Neural cell (in vitro differentiated cells): Measurements from ENCODE around the gene LDAH. TPM values are rescaled to one million over a fixed set of nuclear protein-coding genes. Genes with fewer than 3 reads are reported as not detected.

Experiments used
- H2AFZ ChIP-seq: fragments of 200-600, 300-800 bp; sonication (generic), shearing (Covaris generic); 2 replicates; pipeline ENCODE4 v1.6.0; 2014; ENCODE audit warnings: low read depth, mild to moderate bottlenecking, antibody characterized with exemption, low read length, moderate library complexity
- H3F3A ChIP-seq: fragments of 200-600 bp; shearing (Covaris generic); 2 replicates; pipeline ENCODE4 v1.6.1; 2016; ENCODE audit warnings: mild to moderate bottlenecking, moderate library complexity, mixed read lengths, antibody characterized with exemption, low read length; ENCODE audit not compliant: insufficient read depth, poor library complexity, severe bottlenecking
- H3K27ac ChIP-seq: fragments of 200-600, 300-800 bp; sonication (generic), shearing (Covaris generic); 2 replicates; pipeline ENCODE4 v1.5.1; 2014; ENCODE audit warnings: mild to moderate bottlenecking, low read length, moderate library complexity
- H3K27me3 ChIP-seq: fragments of 300-800, 200-600 bp; sonication (generic), shearing (Covaris generic); 2 replicates; pipeline ENCODE4 v1.6.0; 2014; ENCODE audit warnings: mild to moderate bottlenecking, low read depth, low read length, moderate library complexity; ENCODE audit not compliant: insufficient read depth
- H3K36me3 ChIP-seq: fragments of 300-800, 200-600 bp; sonication (generic), shearing (Covaris generic); 2 replicates; pipeline ENCODE4 v1.5.1; 2014; ENCODE audit warnings: mild to moderate bottlenecking, antibody characterized with exemption, low read length, moderate library complexity; ENCODE audit not compliant: insufficient read depth
- H3K4me2 ChIP-seq: fragments of 300-800, 200-600 bp; sonication (generic), shearing (Covaris generic); 2 replicates; pipeline ENCODE4 v1.6.0; 2014; ENCODE audit warnings: mild to moderate bottlenecking, low read length
- H3K4me3 ChIP-seq: fragments of 300-800, 200-600 bp; sonication (generic), shearing (Covaris generic); 2 replicates; pipeline ENCODE4 v1.5.1; 2014; ENCODE audit warnings: mild to moderate bottlenecking, low read length, moderate library complexity
- H3K79me2 ChIP-seq: fragments of 200-600 bp; shearing (Covaris generic); replicated peaks from 2 replicates; pipeline ENCODE4 v1.6.0; 2014; ENCODE audit warnings: mild to moderate bottlenecking, low read length, moderate library complexity; ENCODE audit not compliant: insufficient read depth
- H3K9ac ChIP-seq: fragments of 300-800, 200-600 bp; sonication (generic), shearing (Covaris generic); 2 replicates; pipeline ENCODE4 v1.6.1; 2016; ENCODE audit warnings: mild to moderate bottlenecking, low read length, mixed read lengths
- H3K9me2 ChIP-seq: fragments of 200-600 bp; shearing (Covaris generic); 2 replicates; pipeline ENCODE4 v1.6.1; 2016; ENCODE audit warnings: mild to moderate bottlenecking, low read length, mixed read lengths; ENCODE audit not compliant: insufficient read depth
- H3K9me3 ChIP-seq: fragments of 200-600, 300-800 bp; sonication (generic), shearing (Covaris generic); 2 replicates; pipeline ENCODE4 v1.6.1; 2016; ENCODE audit warnings: mild to moderate bottlenecking, mixed run types, low read length, moderate library complexity, mixed read lengths
- H4K20me1 ChIP-seq: fragments of 200-600 bp; shearing (Covaris generic); 2 replicates; pipeline ENCODE4 v1.6.1; 2016; ENCODE audit warnings: mild to moderate bottlenecking, mixed run types; ENCODE audit not compliant: insufficient read depth
- EP300 ChIP-seq: fragments of 450-650 bp; conservative IDR thresholded peaks from 2 replicates; pipeline ENCODE4 v1.6.1; 2014; ENCODE audit warnings: antibody characterized with exemption, mild to moderate bottlenecking, moderate library complexity; ENCODE audit not compliant: poor library complexity, severe bottlenecking
- EZH2 ChIP-seq: fragments of 200-600, 300-800 bp; shearing (Covaris generic), sonication (generic); IDR thresholded peaks from 2 replicates; pipeline ENCODE4 v1.6.1; 2014; ENCODE audit warnings: antibody characterized with exemption, low read length, borderline replicate concordance, mild to moderate bottlenecking; ENCODE audit not compliant: insufficient read depth, poor library complexity, severe bottlenecking
- MXI1 ChIP-seq: fragments of 450-650 bp; conservative IDR thresholded peaks from 2 replicates; pipeline ENCODE4 v1.6.1; 2014; ENCODE audit warnings: antibody characterized with exemption, mild to moderate bottlenecking; ENCODE audit not compliant: poor library complexity, severe bottlenecking
- POLR2AphosphoS5 ChIP-seq: IDR thresholded peaks from 2 replicates; pipeline ENCODE4 v1.6.1; 2012
- RAD21 ChIP-seq: fragments of 450-650 bp; conservative IDR thresholded peaks from 2 replicates; pipeline ENCODE4 v1.6.1; 2014; ENCODE audit warnings: antibody characterized with exemption, mild to moderate bottlenecking, moderate library complexity
- SMC3 ChIP-seq: fragments of 450-650 bp; conservative IDR thresholded peaks from 2 replicates; pipeline ENCODE4 v1.6.1; 2014; ENCODE audit warnings: antibody characterized with exemption, mild to moderate bottlenecking, moderate library complexity; ENCODE audit not compliant: poor library complexity
- TAF1 ChIP-seq: IDR thresholded peaks from 2 replicates; pipeline ENCODE4 v1.6.1; 2012; ENCODE audit warnings: low read depth
- polyA plus RNA-seq: library from polyadenylated mRNA; depleted of rRNA; stranded (reverse); fragments of >200 nt; gene quantifications from 2 replicates; pipeline ENCODE4 v1.2.3, GENCODE V29; 2014
- TF ChIP-seq, protein P1 (sequence below): fragments of 450-650 bp; IDR thresholded peaks from 2 replicates; pipeline ENCODE4 v1.5.1; 2014; ENCODE audit warnings: antibody characterized with exemption, mild to moderate bottlenecking, moderate library complexity; ENCODE audit not compliant: poor library complexity, severe bottlenecking
- TF ChIP-seq, protein P2 (sequence below): IDR thresholded peaks from 2 replicates; pipeline ENCODE4 v1.6.1; 2012; ENCODE audit warnings: borderline replicate concordance

The LDAH gene
- polyA plus RNA-seq, 1 donor from 2014 or later: 44.1 TPM

DNA sequence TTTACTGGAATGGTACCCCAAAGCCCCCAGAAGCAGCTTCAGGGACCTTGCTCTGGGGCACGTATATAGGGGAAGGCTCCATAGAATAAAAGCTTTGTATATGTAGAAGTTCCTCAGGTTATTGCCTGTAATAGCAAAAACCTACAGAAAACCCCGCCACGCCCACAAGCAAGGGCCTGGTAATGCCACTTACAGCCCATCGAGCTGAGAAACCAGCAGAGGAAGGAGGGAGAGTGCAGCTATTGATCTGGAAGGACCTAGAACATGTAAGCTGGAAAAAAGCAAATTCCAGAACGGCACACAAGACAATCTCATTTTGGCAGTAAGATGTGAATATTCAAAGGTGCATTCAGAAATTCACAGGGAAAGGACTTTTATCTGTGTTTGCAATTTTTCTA lies 187.8 kb downstream of the LDAH start:
- Histone ChIP-seq H3K4me3 (no peak overlapping the region), H4K20me1 (no peaks in the 10 kb centered on the region), H2AFZ (peak overlapping the region; percentile 98), H3K36me3 (no peaks in the 10 kb centered on the region), H3K9ac (peak overlapping the region; percentile 68), H3K79me2 (no peaks in the 10 kb centered on the region), H3K4me2 (no peak overlapping the region), H3K9me2 (no peaks in the 10 kb centered on the region), H3K27me3 (no peaks in the 10 kb centered on the region), H3F3A (no peaks in the 10 kb centered on the region), H3K27ac (peak overlapping the region; percentile 74), H3K9me3 (no peaks in the 10 kb centered on the region)
- TF ChIP-seq EP300 (no peak), MXI1 (no peak), TAF1 (no peak), EZH2 (no peak), POLR2AphosphoS5 (no peak), RAD21 (no peak), SMC3 (no peak)
- TF ChIP-seq, protein P1, sequence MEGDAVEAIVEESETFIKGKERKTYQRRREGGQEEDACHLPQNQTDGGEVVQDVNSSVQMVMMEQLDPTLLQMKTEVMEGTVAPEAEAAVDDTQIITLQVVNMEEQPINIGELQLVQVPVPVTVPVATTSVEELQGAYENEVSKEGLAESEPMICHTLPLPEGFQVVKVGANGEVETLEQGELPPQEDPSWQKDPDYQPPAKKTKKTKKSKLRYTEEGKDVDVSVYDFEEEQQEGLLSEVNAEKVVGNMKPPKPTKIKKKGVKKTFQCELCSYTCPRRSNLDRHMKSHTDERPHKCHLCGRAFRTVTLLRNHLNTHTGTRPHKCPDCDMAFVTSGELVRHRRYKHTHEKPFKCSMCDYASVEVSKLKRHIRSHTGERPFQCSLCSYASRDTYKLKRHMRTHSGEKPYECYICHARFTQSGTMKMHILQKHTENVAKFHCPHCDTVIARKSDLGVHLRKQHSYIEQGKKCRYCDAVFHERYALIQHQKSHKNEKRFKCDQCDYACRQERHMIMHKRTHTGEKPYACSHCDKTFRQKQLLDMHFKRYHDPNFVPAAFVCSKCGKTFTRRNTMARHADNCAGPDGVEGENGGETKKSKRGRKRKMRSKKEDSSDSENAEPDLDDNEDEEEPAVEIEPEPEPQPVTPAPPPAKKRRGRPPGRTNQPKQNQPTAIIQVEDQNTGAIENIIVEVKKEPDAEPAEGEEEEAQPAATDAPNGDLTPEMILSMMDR: no peak
- TF ChIP-seq, protein P2, sequence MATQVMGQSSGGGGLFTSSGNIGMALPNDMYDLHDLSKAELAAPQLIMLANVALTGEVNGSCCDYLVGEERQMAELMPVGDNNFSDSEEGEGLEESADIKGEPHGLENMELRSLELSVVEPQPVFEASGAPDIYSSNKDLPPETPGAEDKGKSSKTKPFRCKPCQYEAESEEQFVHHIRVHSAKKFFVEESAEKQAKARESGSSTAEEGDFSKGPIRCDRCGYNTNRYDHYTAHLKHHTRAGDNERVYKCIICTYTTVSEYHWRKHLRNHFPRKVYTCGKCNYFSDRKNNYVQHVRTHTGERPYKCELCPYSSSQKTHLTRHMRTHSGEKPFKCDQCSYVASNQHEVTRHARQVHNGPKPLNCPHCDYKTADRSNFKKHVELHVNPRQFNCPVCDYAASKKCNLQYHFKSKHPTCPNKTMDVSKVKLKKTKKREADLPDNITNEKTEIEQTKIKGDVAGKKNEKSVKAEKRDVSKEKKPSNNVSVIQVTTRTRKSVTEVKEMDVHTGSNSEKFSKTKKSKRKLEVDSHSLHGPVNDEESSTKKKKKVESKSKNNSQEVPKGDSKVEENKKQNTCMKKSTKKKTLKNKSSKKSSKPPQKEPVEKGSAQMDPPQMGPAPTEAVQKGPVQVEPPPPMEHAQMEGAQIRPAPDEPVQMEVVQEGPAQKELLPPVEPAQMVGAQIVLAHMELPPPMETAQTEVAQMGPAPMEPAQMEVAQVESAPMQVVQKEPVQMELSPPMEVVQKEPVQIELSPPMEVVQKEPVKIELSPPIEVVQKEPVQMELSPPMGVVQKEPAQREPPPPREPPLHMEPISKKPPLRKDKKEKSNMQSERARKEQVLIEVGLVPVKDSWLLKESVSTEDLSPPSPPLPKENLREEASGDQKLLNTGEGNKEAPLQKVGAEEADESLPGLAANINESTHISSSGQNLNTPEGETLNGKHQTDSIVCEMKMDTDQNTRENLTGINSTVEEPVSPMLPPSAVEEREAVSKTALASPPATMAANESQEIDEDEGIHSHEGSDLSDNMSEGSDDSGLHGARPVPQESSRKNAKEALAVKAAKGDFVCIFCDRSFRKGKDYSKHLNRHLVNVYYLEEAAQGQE: no peak

DNA sequence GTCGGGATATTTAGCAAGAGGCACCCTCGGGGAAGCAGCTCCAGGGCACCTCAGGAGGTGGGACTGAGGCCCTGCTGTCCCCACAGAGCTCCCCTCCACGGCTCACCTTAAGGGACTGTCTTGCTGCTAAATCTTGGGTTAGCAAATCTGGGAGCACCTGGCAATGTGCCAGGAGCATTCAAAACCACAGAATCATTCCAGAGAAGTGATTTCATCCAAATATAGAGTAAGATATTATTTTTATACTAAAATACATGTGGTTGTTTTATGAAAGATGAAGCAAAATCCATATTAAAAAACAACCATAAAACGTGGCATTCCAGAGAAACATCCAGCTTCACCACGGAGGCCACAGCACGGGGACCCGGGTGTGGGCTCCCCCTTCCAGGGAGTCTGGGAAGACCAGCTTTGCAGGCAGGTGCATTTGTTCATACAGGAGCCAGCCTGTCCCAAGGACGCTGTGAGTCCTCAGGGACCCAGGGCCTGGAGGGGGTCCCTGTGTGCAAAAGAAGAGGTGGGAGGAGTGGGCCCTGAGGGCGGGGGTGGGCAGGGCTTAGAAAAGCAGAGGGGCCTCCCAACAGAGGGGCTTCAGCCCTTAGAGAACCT lies 188.3 kb downstream of the LDAH start:
- Histone ChIP-seq H3K9me2 (no peaks in the 10 kb centered on the region), H3K9me3 (no peaks in the 10 kb centered on the region), H3F3A (no peaks in the 10 kb centered on the region), H3K36me3 (no peaks in the 10 kb centered on the region), H3K9ac (peak overlapping the region; percentile 68), H3K79me2 (no peaks in the 10 kb centered on the region), H3K4me3 (no peak overlapping the region), H3K27ac (no peak overlapping the region), H4K20me1 (no peaks in the 10 kb centered on the region), H3K27me3 (no peaks in the 10 kb centered on the region), H2AFZ (no peak overlapping the region), H3K4me2 (no peak overlapping the region)
- TF ChIP-seq, protein P1: no peak
- TF ChIP-seq, protein P2: no peak
- TF ChIP-seq SMC3 (no peak), POLR2AphosphoS5 (no peak), EZH2 (no peak), TAF1 (no peak)
